GM19438 (cell line): ENCODE results near the gene R3HDM1.

Source experiments
- ATAC-seq: cut with Tn5 transposase; IDR thresholded peaks from one replicate; pipeline ENCODE4 v1.9.1; 2021; ENCODE audit warnings: low read depth; ENCODE audit not compliant: unreplicated experiment

Gene R3HDM1

GRCh38 chr2:135768863-135769262 lies 237.6 kb downstream of the R3HDM1 start:
- ATAC-seq = no peak

GRCh38 chr2:135773319-135773718 lies 242.0 kb downstream of the R3HDM1 start:
- ATAC-seq = no peak

GRCh38 chr2:135773917-135774316 lies 242.6 kb downstream of the R3HDM1 start:
- ATAC-seq = no peak
